Calu3 (cell line): Measurements from ENCODE around the gene EFTUD2. TPM values are rescaled to one million over a fixed set of nuclear protein-coding genes. Genes with fewer than 3 reads are reported as not detected.

Experiments used
- BruUV-seq: library from RNA; stranded (reverse); fragments of 400-500 nt; replicated peaks from 2 replicates; lab custom pipeline; 2021; lab: Mats Ljungman, UMichigan
- CTCF ChIA-PET: fragments of 300-600 bp; sonication (Branson Sonifier 250); formaldehyde crosslinking; loops from one replicate; lab custom pipeline; 2022; ENCODE audit warnings: antibody characterized with exemption; lab: Charles Lee
- DNase-seq: peaks from one replicate; pipeline ENCODE4 v3.0.0; 2022
- H3K27ac Mint-ChIP-seq: one replicate; pipeline ENCODE4 v1.8.0; 2022; ENCODE audit warnings: mixed read lengths; ENCODE audit not compliant: unreplicated experiment
- H3K27me3 Mint-ChIP-seq: one replicate; pipeline ENCODE4 v1.8.0; 2022; ENCODE audit warnings: mixed read lengths; ENCODE audit not compliant: unreplicated experiment
- H3K36me3 Mint-ChIP-seq: one replicate; pipeline ENCODE4 v1.8.0; 2022; ENCODE audit warnings: mild to moderate bottlenecking, moderate library complexity, mixed read lengths; ENCODE audit not compliant: insufficient read depth, unreplicated experiment
- H3K4me1 Mint-ChIP-seq: one replicate; pipeline ENCODE4 v1.8.0; 2022; ENCODE audit warnings: mild to moderate bottlenecking, low read depth, mixed read lengths; ENCODE audit not compliant: unreplicated experiment
- H3K4me3 Mint-ChIP-seq: one replicate; pipeline ENCODE4 v1.8.0; 2022; ENCODE audit warnings: mild to moderate bottlenecking, low read depth, moderate library complexity, mixed read lengths; ENCODE audit not compliant: unreplicated experiment
- H3K9me3 Mint-ChIP-seq: one replicate; pipeline ENCODE4 v1.8.0; 2022; ENCODE audit warnings: low read depth, mixed read lengths; ENCODE audit not compliant: unreplicated experiment
- CTCF ChIP-seq: fragments of 200-600 bp; IDR thresholded peaks from one replicate; pipeline ENCODE4 v1.8.0; 2022; ENCODE audit warnings: antibody characterized with exemption; ENCODE audit not compliant: unreplicated experiment
- intact Hi-C: fragments of 100-400 bp; cut with micrococcal nuclease; formaldehyde crosslinking; loops from one replicate; pipeline ENCODE4 v1.10.0; 2022; ENCODE audit not compliant: unreplicated experiment
- total RNA-seq: library from RNA; stranded (reverse); gene quantifications from 2 replicates; pipeline ENCODE4 v1.2.3, GENCODE V29; 2022

The EFTUD2 gene
- total RNA-seq, 1 experiment from 2014 or later = 197 TPM

GRCh38 chr17:44887016-44887415 lies 12.2 kb downstream of the EFTUD2 start:
- CTCF ChIA-PET = interaction anchor here (0.7 kb wide), 1 partner anchor 10 kb away, joined by 4 read pairs; no protein-coding TSS in a partner anchor
- no peaks in the 10 kb centered on the region for H3K9me3 Mint-ChIP-seq
- no peak for DNase-seq
- no TSS peak for BruUV-seq
- intact Hi-C loops = no loop called here
- no peaks in the 10 kb centered on the region for H3K4me1 Mint-ChIP-seq
- peaks cover 25% of the 10 kb centered on the region for H3K36me3 Mint-ChIP-seq
- no peak for TF ChIP-seq CTCF
- H3K27me3 Mint-ChIP-seq = no peaks in the 10 kb centered on the region
- H3K27ac Mint-ChIP-seq = no peak overlapping the region
- H3K4me3 Mint-ChIP-seq = no peak overlapping the region

GRCh38 chr17:44884941-44885340 lies 14.3 kb downstream of the EFTUD2 start:
- Mint-ChIP-seq H3K4me1 (no peaks in the 10 kb centered on the region), H3K27me3 (no peaks in the 10 kb centered on the region), H3K27ac (no peak overlapping the region), H3K9me3 (no peaks in the 10 kb centered on the region), H3K4me3 (no peak overlapping the region), H3K36me3 (peaks cover 39% of the 10 kb centered on the region)
- CTCF ChIA-PET = interaction anchor here (0.8 to 1.3 kb wide), 3 partner anchors 39 to 109 kb away, joined by 3 to 5 read pairs (median 3); no protein-coding TSS in a partner anchor
- no peak for TF ChIP-seq CTCF
- DNase-seq = no peak
- BruUV-seq = no TSS peak
- intact Hi-C loops = no loop called here

- Mint-ChIP-seq H3K4me3 (no peak overlapping the region), H3K36me3 (peaks cover 72% of the 10 kb centered on the region), H3K27ac (no peak overlapping the region), H3K27me3 (no peaks in the 10 kb centered on the region), H3K4me1 (no peaks in the 10 kb centered on the region), H3K9me3 (no peaks in the 10 kb centered on the region)
- DNase-seq = no peak
- intact Hi-C loops = no loop called here
- BruUV-seq = no TSS peak
- CTCF ChIA-PET = interaction anchor here (0.9 kb wide), 1 partner anchor 106 kb away, joined by 3 read pairs; no protein-coding TSS in a partner anchor
- TF ChIP-seq CTCF = no peak
Observed at GRCh38 chr17:44881145-44881544, 18.1 kb downstream of the EFTUD2 start.

GRCh38 chr17:44880062-44880461 lies 19.2 kb downstream of the EFTUD2 start:
- no peak for TF ChIP-seq CTCF
- no peak for DNase-seq
- CTCF ChIA-PET = interaction anchor here (2.5 kb wide), 1 partner anchor 105 kb away, joined by 18 read pairs; no protein-coding TSS in a partner anchor
- no TSS peak for BruUV-seq
- Mint-ChIP-seq H3K9me3 (no peaks in the 10 kb centered on the region), H3K27me3 (no peaks in the 10 kb centered on the region), H3K4me3 (no peak overlapping the region), H3K27ac (no peak overlapping the region), H3K4me1 (no peaks in the 10 kb centered on the region), H3K36me3 (peaks cover 76% of the 10 kb centered on the region)
- intact Hi-C loops = no loop called here
